NOMO-1 treated with DMSO at 0.1 percent for 48 hours (cell line): ENCODE results near the gene IFNE.
"Not testable (repeated sequence)": the region's sequence is repeated elsewhere in the genome, so short reads cannot be mapped to it uniquely, and the experiment has no call there.

Experiments
- DNase-seq: peaks from one replicate; lab custom pipeline; 2025; ENCODE audit not compliant: unreplicated experiment; lab: John Stamatoyannopoulos, UW

The IFNE gene

DNA sequence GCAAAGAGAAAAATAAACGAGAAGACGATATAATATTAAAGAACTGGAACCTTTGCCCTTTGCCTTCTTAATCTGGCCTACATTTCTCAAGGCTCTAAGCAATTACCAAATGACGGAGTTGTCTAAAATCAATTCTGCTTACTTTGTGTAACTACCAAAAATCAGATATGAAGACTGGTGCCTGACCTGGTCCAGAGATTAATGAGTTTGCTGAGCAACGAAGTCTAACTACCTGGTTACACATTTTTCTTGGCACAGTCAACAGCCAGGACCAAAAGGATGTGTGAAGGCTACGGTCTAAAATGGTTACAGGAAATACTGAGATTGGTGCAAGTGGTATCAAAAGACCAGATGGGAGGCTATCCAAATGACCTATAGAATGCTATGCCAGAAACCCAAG, 17.8 kb upstream of the IFNE start:
- no peak for DNase-seq

DNA sequence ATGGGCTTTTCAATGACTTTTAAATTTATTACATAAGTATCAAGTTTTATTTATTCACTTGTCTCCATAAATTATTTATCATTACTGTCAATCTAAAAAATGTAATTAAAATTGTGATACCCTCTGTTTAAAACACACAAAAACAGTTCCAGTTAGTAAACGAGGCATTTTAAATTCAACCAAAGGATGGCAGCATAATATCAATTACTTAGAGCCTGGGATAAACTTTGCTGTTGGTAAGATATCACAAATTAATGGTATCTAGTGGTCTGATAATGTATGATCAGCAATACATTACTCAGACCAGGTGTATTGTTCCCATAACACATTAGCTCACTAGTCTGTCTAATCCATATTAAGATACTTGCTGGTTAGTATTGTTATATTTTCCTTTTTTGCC, 9.6 kb upstream of the IFNE start:
- DNase-seq = no peak

DNA sequence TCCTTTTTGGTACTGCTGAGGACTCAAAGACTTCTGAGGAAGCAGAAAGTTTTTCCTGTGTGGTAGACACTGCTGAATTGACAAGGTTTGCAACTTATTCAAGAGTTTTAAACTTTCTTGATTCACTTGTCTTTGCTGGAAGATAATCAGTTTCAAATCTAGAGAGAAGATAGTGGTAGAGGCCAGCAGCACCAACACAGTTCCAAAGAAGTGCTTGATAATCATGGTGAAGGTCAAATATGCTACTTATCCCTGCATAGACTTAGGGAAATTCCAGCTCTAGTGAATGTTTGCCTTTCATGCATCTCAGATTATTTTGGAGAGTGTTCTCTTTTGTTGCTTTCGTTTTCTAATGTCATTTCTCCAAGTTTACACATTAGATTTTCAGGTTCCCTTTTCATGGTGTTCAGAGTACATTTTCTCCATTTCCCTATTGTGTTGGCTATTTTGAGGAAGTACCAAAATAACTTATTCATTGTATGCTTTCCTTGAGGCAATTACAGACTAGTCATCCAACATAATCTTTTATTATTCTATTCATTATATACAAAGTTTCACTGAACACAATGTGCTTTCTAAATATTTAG, 550 bp downstream of the IFNE start:
- no peak for DNase-seq

DNA sequence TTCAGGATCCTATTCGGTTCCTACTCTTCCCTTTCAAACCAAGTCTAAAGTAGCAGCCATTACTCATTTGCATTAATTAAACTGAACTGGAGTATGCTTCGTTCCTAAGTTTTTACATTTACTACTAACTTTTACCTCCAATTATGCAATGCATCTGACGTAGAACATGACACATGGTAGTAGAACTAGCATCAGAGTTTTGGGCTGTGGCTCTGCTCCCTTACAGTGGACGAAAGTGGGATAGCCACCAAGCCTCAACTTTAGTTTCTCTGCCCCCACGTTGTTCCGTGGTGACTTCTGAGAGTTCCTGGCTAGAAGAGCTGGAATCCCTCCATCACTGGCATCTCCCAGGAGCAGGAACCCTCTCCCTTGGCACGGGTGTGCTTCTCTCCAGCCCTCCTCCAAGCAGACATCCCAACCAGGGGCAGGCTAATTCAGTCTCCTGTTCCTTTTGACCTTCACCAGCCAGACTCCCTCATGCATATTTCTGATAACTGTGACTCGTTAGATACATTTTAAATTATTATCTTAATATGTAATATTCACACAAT, 2.9 kb downstream of the IFNE start:
- no peak for DNase-seq

DNA sequence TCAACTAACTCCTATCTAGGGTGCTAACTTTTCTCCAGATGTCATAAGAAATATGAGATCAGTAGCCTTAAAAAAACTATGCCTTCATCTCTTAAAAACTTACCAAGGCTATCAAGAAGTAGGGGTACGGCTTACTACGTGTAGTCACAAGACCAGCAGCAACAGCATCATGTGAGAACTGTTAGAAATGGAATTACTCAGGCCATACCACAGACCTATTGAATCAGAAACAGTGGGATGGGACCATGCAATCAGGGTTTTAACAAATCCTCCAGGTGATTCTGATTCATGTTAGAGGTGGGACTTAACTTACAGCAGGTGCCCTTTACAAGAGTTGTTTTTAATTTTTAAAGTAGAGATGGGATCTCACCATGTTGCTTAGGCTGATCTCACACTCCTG, 4.6 kb downstream of the IFNE start:
- DNase-seq = no peak

DNA sequence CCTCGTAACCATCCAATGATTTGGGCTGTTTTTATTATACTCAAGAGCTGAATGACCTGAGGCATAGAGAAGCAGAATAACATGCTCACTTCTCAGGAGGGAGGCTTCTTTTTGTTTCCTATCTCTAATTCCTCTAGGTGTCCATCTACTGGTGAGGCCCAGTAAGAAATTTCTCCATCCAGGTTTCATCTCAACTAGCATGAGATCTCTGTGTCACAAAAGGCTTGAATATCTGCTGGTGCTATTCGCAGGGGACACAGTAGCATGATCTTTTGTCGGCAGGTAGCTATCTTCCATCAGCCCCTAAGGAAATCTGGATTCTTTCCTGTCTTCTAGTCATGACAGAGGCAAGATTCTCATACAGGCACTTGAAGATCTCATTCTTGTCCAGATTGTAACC, 8.9 kb downstream of the IFNE start:
- no peak for DNase-seq

DNA sequence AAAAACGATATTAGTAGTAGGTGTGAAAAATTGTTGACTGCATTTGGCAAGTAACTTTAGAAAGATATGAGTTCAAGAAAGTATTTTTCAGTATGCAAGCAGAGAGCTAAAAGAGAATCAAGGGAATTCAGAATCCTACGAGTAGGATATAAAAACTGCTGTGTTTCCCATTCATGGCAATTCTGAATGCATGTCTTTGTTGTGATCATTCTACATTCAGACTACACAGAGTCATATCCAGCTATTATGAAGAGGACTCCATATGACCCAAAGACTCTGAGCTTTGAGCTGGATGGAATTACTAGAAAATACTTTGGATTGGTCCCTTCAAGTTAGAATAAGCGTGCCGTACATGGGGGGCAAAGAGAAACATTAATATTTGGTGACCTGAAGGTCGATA, 12.0 kb downstream of the IFNE start:
- no peak for DNase-seq

DNA sequence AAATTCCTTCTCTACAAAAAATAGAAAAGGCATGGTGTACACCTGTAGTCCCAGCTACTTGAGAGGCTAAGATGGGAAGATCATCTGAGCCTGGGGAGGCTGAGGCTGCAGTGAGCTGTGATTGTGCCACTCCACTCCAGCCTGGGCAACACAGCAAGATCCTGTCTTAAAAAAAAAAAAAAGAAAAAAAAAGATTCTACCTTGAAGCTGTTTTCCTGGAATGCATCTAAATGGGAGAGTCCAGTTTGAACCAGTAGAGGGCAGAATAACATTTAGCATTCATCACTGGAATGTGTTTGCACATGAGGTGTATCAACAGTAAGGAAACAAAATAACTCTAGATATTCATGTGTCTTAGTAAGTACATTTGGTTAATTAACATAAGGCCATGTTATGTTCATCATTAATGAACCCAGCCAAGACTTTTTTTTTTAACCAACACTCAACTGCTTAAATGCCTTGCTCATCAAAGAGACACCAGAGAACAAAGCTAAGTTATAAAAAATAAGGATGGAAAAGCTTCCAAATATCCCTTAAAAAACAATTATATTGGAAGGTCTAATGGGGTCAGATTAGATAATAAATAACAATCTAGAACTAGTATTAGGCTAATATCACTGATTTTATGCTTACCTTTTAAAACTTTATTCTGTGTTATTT, 16.1 kb downstream of the IFNE start:
- DNase-seq = no peak

DNA sequence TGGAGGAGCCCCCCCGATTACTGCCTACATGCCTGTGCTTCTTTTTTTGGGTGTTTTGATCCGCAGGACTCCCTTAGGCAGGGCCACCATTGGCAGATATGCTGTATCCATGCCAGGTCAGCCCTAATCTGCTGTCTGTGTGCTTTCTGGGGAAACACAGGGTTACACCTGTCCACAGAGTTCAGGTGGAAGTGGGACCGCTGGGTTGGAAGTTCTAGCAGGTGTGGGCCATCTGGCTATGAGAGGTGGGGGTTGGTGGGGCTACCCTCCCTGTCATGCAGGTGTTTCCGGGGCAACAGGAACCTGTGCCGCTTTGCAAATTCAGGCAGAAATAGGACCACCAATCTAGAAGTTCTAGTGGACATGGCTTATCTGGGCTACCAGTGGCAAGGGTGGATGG, 17.0 kb downstream of the IFNE start:
- no peak for DNase-seq

DNA sequence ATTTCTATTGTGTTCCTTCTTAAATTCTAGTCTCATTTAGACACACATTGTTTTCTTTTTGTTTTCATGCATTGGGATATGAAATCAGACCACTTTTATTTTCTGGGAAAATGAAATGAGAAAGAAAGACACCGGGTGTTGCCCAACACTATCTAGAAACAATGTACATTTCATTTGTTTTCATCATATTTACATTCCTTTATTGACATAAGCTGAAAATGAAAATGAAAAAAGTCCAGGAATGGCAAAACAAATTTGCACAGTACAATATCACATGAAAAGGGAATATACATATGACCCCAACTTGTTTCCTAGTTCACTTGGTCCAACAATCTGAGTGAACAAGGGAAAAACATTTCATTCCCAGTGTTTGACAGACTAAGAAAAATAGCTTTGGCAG, 20.7 kb downstream of the IFNE start:
- DNase-seq = no peak

DNA sequence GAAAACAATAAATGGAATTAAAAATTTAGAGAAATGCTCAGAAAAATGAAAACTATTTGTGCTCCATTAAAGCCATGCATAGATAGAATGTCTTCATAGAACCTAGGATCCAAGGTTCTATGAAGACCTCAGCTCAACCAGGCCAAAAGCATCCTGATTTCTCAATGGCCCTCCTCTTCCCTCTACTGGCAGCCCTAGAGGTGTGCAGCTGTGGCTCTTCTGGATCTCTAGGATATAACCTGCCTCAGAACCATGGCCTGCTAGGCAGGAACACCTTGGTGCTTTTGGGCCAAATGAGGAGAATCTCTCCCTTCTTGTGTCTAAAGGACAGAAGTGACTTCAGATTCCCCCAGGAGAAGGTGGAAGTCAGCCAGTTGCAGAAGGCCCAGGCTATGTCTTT, 26.8 kb downstream of the IFNE start:
- DNase-seq = no peak

DNA sequence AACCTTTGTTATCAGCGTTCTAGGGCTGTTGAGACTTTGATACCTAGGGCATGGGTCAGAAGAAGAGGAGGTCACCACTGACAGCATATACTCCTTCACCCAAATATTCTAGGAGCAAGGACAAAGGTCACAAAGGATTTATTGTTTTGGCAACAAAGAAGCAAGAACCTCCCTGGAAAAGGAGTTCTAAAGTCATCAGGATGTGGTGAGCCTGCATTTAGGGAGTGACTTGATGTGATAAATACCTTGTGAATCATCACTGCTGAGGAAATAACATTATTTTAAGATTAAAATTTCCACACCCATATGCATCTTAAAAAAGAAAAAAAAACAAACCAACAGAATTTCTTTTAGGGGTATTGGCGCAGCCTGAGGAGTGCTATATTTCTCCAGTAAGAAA, 28.0 kb downstream of the IFNE start:
- no peak for DNase-seq

DNA sequence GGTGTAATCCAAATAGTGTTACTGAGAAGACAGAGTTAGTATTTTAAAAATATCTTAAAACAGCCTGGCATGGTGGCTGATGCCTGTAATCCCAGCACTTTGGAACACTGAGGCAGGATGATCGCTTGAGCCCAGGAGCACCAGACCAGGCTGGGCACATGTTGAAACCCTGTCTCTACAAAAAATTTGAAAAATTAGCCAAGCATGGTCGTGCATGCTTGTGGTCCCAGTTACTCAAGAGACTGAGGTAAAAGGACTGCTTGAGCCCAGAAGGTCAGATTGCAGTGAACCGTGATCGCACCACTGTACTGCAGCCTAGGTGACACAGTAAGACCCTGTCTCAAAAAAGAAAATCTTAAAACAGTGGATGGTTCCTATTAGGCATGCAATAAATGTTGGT, 29.4 kb downstream of the IFNE start:
- DNase-seq = no peak

DNA sequence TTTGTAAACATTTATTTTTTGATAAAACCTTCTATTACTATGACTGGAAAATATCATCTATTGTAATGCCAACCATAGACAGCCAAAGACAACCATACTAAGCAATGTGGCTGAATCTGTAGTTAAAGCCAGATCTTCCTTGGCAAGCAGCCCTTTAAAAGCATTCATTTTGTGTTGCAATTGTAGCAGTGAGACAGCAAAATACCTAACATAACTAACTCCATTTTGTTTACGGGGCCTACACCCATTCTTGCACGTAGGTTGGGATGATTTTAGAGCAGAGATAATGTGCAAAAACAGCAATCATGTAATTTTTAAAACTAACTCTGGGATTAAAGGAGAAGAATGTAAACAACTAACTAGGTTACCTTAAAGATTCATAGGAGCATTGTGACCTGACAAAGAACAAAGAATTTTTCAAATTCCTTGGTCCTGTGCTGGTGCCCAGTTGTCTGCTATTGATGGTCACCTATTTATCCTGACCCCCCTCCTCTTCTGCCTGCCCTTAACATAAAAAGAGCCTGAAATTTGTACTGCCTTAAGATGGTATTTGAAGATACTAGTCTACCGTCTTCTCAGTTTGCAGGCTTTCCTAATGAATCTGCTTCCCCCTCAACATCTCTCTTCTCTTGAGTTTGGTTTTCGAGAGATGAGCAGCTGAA, 31.2 kb downstream of the IFNE start:
- no peak for DNase-seq

DNA sequence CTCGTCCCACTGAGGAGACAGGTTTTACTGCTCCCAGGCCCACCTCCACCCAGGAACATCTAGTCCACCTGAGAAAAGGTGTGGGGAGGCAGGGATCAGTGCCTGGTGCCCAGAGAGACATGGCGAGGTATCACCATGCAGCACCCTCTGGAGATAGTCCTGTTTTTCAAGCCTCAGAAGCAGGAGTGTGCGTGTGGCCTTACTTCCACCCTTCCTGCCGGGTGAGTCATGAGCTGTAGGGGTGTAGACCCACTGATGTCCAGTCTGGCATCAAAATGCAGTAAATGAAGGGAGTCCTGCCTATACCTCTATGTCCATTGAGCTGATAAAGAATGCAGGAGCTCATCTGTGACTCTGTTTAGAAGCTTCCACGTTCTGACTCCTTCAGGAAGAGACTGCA, 32.8 kb downstream of the IFNE start:
- DNase-seq = not testable (repeated sequence)

DNA sequence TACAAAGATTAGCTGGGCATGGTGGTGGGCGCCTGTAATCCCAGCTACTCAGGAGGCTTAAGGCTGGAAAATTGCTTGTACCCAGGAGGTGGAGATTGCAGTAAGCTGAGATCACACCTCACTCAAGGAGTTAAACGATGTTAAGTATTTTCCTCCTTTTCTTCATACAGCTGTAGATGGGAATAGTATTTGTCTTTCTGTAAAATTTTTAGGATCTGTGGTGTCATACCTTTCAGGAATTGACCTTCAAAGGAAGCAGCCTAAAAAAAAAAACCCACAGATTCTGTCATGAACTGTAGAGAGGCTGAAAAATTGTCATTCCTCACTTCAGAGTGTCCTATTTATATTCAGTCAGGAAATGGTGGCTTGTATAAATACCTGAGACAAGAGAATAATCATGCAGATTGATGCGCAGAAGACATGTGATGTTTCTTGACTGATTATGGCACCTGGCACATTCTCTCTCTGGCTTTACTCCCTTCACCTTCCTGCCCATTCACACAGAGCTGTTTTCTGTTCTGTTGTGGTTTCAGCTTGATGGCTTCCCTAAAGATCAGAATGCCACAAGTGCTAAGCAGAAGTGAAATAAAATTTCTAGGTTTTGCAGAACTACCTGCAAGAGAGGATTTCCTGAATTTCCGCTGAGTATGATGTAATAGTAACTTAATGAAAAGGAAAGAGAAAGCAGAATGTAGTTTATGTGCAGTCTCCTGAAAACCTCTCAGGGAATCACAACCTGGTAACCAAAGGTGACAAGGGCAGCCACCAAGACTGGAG, 38.1 kb downstream of the IFNE start:
- DNase-seq = no peak

DNA sequence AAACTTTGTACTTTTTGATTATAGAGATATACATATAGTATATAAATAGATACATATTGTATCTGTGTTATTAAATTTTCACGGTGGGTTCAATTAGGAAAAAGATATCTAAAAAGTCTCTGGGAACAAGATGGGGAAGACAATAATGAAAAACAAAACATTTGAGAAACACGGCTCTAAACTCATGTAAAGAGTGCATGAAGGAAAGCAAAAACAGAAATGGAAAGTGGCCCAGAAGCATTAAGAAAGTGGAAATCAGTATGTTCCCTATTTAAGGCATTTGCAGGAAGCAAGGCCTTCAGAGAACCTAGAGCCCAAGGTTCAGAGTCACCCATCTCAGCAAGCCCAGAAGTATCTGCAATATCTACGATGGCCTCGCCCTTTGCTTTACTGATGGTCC, 42.0 kb downstream of the IFNE start, which contains the start of gene IFNA1:
IFNA1 (plus strand) TSS at position 301 of the 400 bp plus-strand sequence; CDS start at position 370, 69 bp downstream.
- DNase-seq = no peak

DNA sequence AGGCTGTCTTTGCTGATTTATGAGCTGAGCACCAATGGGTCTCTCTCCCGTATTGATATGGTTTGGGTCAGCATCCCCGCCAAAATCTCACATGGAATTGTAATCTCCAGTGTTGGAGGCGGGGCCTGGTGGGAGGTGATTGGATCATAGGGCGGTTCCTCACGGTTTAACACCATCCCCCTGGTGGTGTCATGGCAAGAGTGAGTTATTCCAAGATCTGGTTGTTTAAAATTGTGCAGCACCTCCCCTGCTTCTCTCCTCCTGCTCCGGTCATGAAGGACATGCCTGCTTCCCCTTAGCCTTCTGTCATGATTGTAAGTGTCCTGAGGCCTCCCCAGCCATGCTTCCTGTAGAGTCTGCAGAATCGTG, 47.1 kb downstream of the IFNE start:
- DNase-seq = not testable (repeated sequence)

DNA sequence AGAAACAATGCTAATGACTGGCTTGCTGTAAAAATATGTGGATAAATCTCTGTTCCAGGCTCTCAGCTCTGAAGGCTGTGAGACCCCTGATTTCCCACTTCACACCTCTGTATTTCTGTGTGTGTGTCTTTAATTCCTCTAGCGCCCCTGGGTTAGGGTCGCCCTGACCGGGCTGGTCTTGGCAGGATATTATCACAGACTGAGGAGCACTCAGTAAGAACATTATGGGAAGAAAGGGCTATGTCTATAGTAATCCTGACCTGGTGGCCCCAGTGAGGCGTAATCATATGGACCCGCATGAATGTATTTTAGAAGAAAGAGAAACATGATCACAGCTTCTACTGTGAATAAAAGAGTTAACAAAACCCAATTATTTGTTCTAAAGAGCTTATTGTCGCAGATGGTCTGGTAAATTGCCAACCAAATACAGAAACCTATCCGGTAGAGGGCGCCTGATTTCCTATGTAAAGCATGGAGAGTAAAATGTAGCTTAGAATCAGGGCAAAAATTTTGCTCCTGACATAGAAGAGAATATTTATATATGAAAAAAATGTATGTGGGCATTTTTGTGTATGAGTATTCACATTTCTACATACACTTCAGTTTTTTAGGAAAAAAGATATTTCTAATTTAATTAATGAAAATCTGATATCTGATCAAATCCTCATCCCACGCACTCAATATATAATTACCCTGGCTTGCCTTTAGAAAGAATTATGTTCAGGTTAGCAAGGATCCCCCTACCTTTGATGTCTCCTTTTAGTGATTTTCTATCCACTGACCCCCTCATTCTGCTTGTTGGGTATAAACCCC, 47.7 kb downstream of the IFNE start:
- DNase-seq = no peak

DNA sequence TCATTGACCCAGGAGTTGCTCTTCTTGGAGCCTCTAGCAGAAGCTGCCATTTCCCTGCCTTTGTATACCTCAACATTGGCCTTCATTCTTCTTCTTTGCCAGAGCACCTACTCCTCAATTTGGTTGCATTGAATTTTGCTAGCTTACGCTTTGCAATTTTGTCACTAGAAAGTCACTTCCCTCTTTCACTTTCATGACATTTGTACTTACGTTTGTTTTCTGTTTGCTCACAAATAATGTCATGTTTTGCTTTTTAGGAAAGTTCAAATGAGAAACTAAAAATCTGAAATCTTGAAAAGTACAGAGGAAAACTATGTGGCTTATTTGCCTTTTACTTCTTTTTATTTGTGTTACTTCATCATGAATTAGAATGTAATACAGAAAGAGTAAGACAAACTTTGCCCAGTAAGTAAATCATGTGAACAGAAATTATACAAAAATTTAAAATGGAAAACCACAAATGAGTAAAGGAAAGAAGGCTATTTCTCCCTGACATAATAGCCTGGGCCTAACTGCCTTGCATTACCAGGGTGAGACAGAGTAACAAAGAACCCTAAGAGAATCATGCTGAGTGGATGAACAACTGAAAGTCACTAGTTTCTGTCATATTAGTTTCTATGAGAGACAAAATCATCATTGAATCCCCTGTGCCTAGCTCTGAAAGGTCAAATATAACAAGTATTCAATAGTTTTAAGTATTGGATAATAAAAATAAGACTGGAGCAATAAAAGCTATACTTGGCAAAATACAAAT, 49.3 kb downstream of the IFNE start:
- DNase-seq = no peak
